ENCODE measurements around the gene BSCL2. TPM values are rescaled to one million over a fixed set of nuclear protein-coding genes. Genes with fewer than 3 reads are reported as not detected.

The BSCL2 gene
- total RNA-seq, 2 donors from 2014 or later: 18.7 to 38.3 TPM

GRCh38 chr11:62648185-62648966, 58.8 kb downstream of the BSCL2 start:
- Mint-ChIP-seq H3K36me3 (peaks cover 5% of the 10 kb centered on the region), H3K27ac (no peak overlapping the region), H3K4me1 (ENCODE audit: low read depth in 2 of 2) (peaks cover 25 to 30% of the 10 kb centered on the region in 2 donors), H3K4me3 (no peak overlapping the region), H3K27me3 (no peaks in the 10 kb centered on the region), H3K9me3 (no peaks in the 10 kb centered on the region)
- DNase-seq (ENCODE audit: low spot score) (no peak), ATAC-seq (no peak)

- Mint-ChIP-seq H3K27ac (no peak overlapping the region), H3K27me3 (no peaks in the 10 kb centered on the region), H3K9me3 (no peaks in the 10 kb centered on the region), H3K36me3 (peaks cover 5% of the 10 kb centered on the region), H3K4me1 (ENCODE audit: low read depth in 2 of 2) (peaks cover 21 to 27% of the 10 kb centered on the region in 2 donors), H3K4me3 (no peak overlapping the region)
- DNase-seq (ENCODE audit: low spot score): no peak
- no peak for ATAC-seq
These were observed 59.6 kb downstream of the BSCL2 start for GRCh38 chr11:62647609-62648005.

GRCh38 chr11:62646825-62647608, 60.2 kb downstream of the BSCL2 start:
- Mint-ChIP-seq H3K4me3 (peak overlapping the region; percentile 97), H3K36me3 (no peaks in the 10 kb centered on the region), H3K27ac (peak overlapping the region; percentile 88 to 97), H3K4me1 (ENCODE audit: low read depth in 2 of 2) (peaks cover 15 to 22% of the 10 kb centered on the region in 2 donors), H3K9me3 (no peaks in the 10 kb centered on the region), H3K27me3 (no peaks in the 10 kb centered on the region)
- DNase-seq (ENCODE audit: low spot score): no peak
- no peak for ATAC-seq

GRCh38 chr11:62645946-62646824, 61.0 kb downstream of the BSCL2 start, which contains the start of gene GANAB:
Gene GANAB, minus strand, starts transcription at chr11:62646613. Its CDS starts 14 bp downstream, at chr11:62646599.
- peak; percentile 99 for DNase-seq (ENCODE audit: low spot score)
- Mint-ChIP-seq H3K9me3 (no peaks in the 10 kb centered on the region), H3K36me3 (no peaks in the 10 kb centered on the region)

GRCh38 chr11:62645671-62645945, 61.6 kb downstream of the BSCL2 start:
- peaks cover 15 to 22% of the 10 kb centered on the region in 2 donors for H3K4me1 Mint-ChIP-seq (ENCODE audit: low read depth in 2 of 2)
- peak overlapping the region; percentile 88 to 97 for H3K27ac Mint-ChIP-seq
- peak overlapping the region; percentile 97 for H3K4me3 Mint-ChIP-seq
- no peaks in the 10 kb centered on the region for H3K27me3 Mint-ChIP-seq
- no peak for ATAC-seq
- no peaks in the 10 kb centered on the region for H3K9me3 Mint-ChIP-seq
- H3K36me3 Mint-ChIP-seq: no peaks in the 10 kb centered on the region
- no peak for DNase-seq (ENCODE audit: low spot score)

More at GRCh38 chr11:62645946-62646824, 61.0 kb downstream of the BSCL2 start, which contains the start of gene GANAB:
- H3K27ac Mint-ChIP-seq: peak within 1 kb of the TSS; percentile 88 to 97
- peaks cover 11 to 20% of the 10 kb centered on the region in 2 donors for H3K4me1 Mint-ChIP-seq (ENCODE audit: low read depth in 2 of 2)
- peak; percentile 99 for ATAC-seq
- H3K27me3 Mint-ChIP-seq: no peaks in the 10 kb centered on the region
- peak within 1 kb of the TSS; percentile 97 for H3K4me3 Mint-ChIP-seq

GRCh38 chr11:62644220-62644619, 63.0 kb downstream of the BSCL2 start:
- DNase-seq (ENCODE audit: low spot score): no peak
- H3K27me3 Mint-ChIP-seq: no peaks in the 10 kb centered on the region
- H3K4me3 Mint-ChIP-seq: peak overlapping the region; percentile 25
- H3K9me3 Mint-ChIP-seq: no peaks in the 10 kb centered on the region
- ATAC-seq: no peak
- H3K4me1 Mint-ChIP-seq (ENCODE audit: low read depth in 2 of 2): peaks cover 22 to 27% of the 10 kb centered on the region in 2 donors
- H3K27ac Mint-ChIP-seq: peak overlapping the region; percentile 88 to 97
- H3K36me3 Mint-ChIP-seq: peaks cover 6% of the 10 kb centered on the region

Other genes starting within 250 kb of the BSCL2 start
- 10 to 100 TPM; 49.2 to 60.0 TPM for gene AHNAK, start 160.6 kb downstream of the BSCL2 start, total RNA-seq
- gene EEF1G, start 133.5 kb downstream of the BSCL2 start, total RNA-seq: 1,000 to 10,000 TPM in 1 of 2 donors, 100 to 1,000 TPM in 1; 898 to 1,016 TPM
- gene TUT1, start 115.9 kb downstream of the BSCL2 start, total RNA-seq: 10 to 100 TPM; 24.1 to 35.7 TPM
- 100 to 1,000 TPM; 234 to 259 TPM for gene MTA2, start 105.6 kb downstream of the BSCL2 start, total RNA-seq
- 100 to 1,000 TPM; 122 to 205 TPM for gene EML3, start 94.6 kb downstream of the BSCL2 start, total RNA-seq
- 1 to 10 TPM; 4.5 to 4.6 TPM for gene ROM1, start 94.2 kb downstream of the BSCL2 start, total RNA-seq
- gene B3GAT3, start 85.4 kb downstream of the BSCL2 start, total RNA-seq: 10 to 100 TPM; 72.8 to 98.7 TPM
- 100 to 1,000 TPM; 269 to 297 TPM for gene GANAB, start 60.8 kb downstream of the BSCL2 start, total RNA-seq
- gene INTS5, start 54.1 kb downstream of the BSCL2 start, total RNA-seq: 10 to 100 TPM; 33.2 to 42.3 TPM
- gene C11orf98, start 42.2 kb downstream of the BSCL2 start, total RNA-seq: 100 to 1,000 TPM; 131 to 149 TPM
- 100 to 1,000 TPM in 1 of 2 donors, 10 to 100 TPM in 1; 30.0 to 121 TPM for gene CSKMT, start 42.1 kb downstream of the BSCL2 start, total RNA-seq
- 1 to 10 TPM; 6.1 to 8.8 TPM for gene UQCC3, start 35.8 kb downstream of the BSCL2 start, total RNA-seq
- 10 to 100 TPM; 20.9 to 33.7 TPM for gene LBHD1, start 35.2 kb downstream of the BSCL2 start, total RNA-seq
- gene UBXN1, start 28.4 kb downstream of the BSCL2 start, total RNA-seq: 100 to 1,000 TPM in 1 of 2 donors, 10 to 100 TPM in 1; 91.1 to 124 TPM
- gene LRRN4CL, start 17.9 kb downstream of the BSCL2 start, total RNA-seq: under 1 TPM; 0.36 to 0.52 TPM
- gene GNG3, start 252 bp upstream of the BSCL2 start, total RNA-seq: not detected
- gene HNRNPUL2, start 20.0 kb upstream of the BSCL2 start, total RNA-seq: 10 to 100 TPM; 54.6 to 55.5 TPM
- 10 to 100 TPM; 36.8 to 39.4 TPM for gene TTC9C, start 21.1 kb upstream of the BSCL2 start, total RNA-seq
- 1 to 10 TPM; 6.5 to 8.1 TPM for gene ZBTB3, start 46.7 kb upstream of the BSCL2 start, total RNA-seq
- 100 to 1,000 TPM in 1 of 2 donors, 10 to 100 TPM in 1; 93.3 to 127 TPM for gene POLR2G, start 54.2 kb upstream of the BSCL2 start, total RNA-seq
- 10 to 100 TPM; 13.9 to 34.1 TPM for gene TAF6L, start 64.0 kb upstream of the BSCL2 start, total RNA-seq
- gene TMEM179B, start 80.0 kb upstream of the BSCL2 start, total RNA-seq: 10 to 100 TPM; 30.5 to 31.1 TPM
- 10 to 100 TPM; 13.0 to 20.1 TPM for gene TMEM223, start 84.6 kb upstream of the BSCL2 start, total RNA-seq
- gene NXF1, start 98.0 kb upstream of the BSCL2 start, total RNA-seq: 100 to 1,000 TPM; 108 to 145 TPM
- 10 to 100 TPM; 32.0 to 53.4 TPM for gene STX5, start 124.6 kb upstream of the BSCL2 start, total RNA-seq
- gene TEX54, start 125.4 kb upstream of the BSCL2 start, total RNA-seq: 1 to 10 TPM in 1 of 2 donors, not detected in 1; 1.0 TPM
- 100 to 1,000 TPM in 1 of 2 donors, 10 to 100 TPM in 1; 90.4 to 136 TPM for gene WDR74, start 132.2 kb upstream of the BSCL2 start, total RNA-seq
- gene SLC3A2, start 173.5 kb upstream of the BSCL2 start, total RNA-seq: 100 to 1,000 TPM; 234 to 307 TPM
- gene CHRM1, start 213.9 kb upstream of the BSCL2 start, total RNA-seq: not detected

Data from natural killer cell treated with Interleukin-12 subunit alpha and Interleukin-12 subunit beta and Interleukin-15 and Interleukin-18, amount 100 ng/mL, for 72 hours (primary cell).